GM12873 (cell line): Measurements from ENCODE around the gene FAM241B.

ENCODE experiments used
- TF ChIP-seq, protein P1 (sequence below): IDR thresholded peaks from 2 replicates; pipeline ENCODE4 v1.5.1; 2012; ENCODE audit warnings: low read depth, mild to moderate bottlenecking, moderate library complexity, low read length, control low read depth; ENCODE audit not compliant: insufficient read depth; ENCODE audit errors: missing control alignments

FAM241B gene

DNA sequence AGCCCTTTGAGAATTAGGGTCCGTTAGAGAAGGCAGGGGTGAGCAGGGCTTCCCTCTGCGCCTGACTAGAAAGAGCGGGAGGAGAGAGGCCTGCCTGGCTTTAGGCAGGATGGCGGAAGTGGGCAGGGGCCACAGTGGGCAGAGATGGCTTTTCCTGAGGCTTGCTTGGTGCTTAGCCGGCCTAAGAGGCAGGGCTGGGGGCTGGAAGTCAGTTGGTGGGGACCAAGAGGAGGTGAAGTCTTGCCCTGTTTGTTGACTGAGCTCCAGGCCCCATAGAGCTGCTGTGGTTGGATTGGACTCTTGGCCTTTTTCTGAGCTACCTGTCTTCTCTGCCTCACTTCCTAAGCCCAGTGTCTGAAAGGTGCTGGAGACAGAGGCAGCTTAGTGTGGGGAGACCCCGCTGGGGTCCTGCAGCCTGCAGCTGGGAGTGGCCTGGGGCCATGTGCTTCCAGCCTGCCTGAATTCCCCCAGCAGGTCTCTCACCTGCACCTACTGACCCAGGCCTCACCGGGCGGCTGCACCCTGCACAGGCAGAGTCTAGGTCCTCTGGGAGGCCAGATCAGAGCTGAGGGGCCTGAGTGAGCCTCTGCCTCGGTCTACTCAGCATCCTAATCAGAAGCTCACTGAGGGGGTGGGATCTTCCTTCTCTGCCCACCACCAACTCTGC is 4.8 kb downstream of the FAM241B start:
- TF ChIP-seq, protein P1, sequence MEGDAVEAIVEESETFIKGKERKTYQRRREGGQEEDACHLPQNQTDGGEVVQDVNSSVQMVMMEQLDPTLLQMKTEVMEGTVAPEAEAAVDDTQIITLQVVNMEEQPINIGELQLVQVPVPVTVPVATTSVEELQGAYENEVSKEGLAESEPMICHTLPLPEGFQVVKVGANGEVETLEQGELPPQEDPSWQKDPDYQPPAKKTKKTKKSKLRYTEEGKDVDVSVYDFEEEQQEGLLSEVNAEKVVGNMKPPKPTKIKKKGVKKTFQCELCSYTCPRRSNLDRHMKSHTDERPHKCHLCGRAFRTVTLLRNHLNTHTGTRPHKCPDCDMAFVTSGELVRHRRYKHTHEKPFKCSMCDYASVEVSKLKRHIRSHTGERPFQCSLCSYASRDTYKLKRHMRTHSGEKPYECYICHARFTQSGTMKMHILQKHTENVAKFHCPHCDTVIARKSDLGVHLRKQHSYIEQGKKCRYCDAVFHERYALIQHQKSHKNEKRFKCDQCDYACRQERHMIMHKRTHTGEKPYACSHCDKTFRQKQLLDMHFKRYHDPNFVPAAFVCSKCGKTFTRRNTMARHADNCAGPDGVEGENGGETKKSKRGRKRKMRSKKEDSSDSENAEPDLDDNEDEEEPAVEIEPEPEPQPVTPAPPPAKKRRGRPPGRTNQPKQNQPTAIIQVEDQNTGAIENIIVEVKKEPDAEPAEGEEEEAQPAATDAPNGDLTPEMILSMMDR = no peak

DNA sequence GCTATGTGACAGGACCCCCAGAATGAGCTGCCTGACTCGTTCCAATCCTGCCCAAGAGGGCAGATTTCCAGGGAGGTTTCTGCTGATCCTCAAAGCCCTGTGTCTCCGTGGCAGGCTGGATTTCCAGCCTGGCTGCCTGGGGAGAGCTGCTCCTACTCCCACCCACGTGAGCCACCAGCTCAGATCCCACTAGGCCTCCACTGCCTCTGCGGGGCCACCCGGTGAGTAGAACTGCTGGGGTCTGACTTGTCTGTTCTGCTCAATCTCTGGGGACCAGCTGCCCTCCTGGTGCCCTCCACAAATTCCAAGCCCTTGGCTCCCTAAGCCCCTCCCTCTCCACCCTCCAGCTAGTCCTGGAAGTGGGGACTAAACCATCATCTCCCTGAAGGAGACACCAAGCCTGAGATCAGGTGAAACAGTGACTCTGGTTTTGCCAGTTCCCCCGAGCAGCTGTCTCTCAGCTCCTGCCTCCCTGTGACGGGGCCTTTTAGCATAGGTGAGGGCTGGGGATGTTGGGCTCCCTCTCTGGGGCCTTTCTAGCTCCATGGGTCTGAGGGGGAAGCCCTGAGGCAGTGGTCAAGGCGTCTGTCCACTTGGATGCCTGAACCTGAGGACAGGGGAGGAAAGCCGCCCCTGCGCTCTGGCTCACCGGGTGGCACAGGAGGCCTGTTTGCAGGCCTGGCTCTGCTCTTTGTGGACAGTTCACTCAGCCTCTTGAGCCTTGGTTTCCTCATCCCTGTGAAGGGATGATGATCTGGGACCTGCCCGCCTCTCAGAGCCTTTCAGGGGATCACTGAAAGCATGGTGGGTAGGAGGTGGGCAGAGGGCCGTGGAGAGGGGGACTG is 5.6 kb downstream of the FAM241B start:
- TF ChIP-seq, protein P1 = no peak

DNA sequence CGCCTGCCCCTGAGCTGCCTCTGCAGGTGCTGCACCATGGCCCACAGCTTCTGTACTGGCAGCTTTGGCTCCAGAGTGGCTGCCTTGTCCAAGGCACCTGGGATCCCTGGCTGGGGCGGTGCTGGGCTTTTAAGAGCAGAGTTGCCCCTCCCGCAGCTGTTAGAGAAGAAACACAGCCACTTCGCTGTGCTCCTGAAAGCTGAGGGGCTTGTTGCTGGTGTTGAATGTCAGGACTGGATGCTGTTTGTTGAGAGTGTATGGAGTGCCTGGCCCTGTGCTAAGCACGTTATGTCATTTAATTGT is 6.2 kb downstream of the FAM241B start:
- TF ChIP-seq, protein P1 = no peak

DNA sequence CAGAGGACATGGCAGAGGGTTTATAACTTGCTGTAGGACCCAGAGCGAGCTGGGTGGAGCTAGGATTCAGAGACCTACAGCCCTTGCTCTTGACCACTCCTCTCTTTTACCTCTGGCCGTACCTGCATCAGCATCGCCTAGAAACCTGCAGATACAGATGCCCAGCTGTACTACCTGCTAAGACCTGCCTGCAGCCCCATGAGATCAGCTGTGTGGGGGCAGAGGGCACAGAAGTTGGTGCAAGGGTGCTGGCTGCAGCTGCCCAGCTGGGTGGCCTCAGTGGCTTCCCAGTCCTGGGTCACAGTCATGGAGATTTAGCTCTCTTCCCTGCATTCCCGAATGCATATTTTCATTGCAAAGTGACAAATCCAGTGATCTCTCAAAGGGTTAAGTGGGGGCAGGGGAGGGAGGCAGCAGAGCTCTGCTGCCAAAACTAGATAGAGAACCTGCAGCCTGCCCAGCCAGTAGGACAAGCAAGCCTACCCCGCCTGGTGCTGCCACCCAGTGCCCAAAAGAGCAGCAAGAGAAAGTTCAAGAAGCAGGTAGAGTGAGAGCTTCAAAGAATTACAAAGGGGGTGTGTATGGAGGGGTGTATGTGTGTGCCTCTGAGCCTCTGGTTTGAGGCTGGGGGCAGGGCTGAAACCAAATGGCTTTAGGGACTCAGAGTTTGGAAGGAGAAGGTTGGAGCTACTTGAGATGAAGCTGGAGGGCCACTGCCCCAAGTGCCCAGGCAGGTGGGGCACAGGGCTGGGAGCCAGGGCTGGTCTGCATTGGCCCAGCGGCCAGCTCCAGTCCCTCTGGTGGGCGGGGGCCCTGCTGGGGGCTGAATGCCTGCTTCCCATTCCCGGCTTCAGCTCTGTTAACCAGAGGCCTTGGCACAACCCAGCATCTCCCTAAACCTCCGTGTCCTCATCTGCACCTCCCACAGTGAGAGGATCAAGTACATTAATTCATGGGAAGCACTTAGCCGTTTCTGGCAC is 6.9 kb downstream of the FAM241B start:
- TF ChIP-seq, protein P1 = peak; percentile 36

DNA sequence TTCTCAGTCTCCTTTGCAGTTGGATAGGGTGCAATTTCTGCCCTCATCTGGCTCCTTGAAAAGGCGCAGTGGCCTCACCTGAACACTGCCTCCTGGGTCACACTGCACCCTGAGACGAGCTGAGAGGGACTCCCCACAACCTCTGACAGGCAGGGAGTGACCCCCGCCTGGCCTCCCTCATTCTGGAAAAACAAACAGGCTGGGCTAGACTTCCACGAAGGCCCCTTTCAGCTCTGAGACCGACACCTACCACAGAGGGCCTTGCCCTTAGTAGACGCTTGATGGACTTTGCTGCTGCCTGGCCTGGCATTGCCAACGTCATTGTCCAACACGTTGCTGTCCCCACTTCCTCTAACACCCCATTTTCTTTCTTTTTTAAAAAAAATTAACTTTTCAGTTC is 8.6 kb downstream of the FAM241B start:
- TF ChIP-seq, protein P1 = no peak

DNA sequence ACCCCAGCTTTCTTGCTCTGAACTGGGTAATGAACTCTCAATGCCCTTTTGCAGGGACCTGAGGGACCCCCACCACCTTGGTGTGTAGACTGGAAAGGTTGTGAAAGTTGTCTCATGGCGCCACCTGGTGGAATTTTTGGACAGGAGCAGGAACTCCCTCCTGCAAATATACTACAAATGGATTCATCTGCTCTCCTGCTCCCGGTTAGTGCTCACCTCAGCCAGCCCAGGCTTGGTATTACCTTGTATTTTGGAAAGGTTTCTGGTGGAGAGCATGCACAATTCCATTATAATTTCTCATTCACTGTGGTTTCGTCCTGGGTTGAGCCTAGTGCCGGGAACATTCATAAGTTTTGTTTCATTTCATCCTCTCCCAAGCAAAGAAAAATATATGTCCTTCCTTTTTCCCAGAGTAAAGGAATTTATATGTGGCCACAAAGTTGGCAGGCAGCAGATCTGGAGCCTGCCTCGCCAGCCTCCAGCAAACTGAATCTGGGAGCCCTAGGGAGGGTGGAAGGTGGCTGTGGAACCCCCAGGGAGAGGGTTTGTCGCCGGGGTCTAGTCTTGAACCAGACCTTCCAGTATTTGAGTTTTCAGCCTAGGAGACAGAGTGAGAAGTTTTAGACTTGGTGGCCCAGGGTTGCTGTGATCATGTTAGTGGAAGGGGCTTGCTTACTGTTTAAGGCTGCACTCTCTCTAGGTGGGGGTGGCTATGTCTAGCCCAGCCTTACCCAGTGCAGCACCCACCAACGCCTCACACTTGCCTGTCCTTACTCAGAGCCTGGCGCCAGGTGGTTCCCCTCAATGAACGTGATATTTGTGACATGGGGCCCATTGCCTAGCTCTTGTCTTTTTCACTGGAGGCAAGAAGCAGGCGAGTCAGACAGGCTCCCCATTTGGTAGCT is 9.5 kb downstream of the FAM241B start:
- TF ChIP-seq, protein P1 = peak; percentile 84
